Measurements from ENCODE around the gene CEP164. TPM values are rescaled to one million over a fixed set of nuclear protein-coding genes. Genes with fewer than 3 reads are reported as not detected.

Gene CEP164
- total RNA-seq, 1 experiment from 2014 or later, result 33.9 TPM

GRCh38 chr11:117425679-117426296, 98.1 kb downstream of the CEP164 start:
- Histone ChIP-seq H3K4me3 (no peak overlapping the region), H3F3A (ENCODE audit: insufficient read depth, low read depth) (no peaks in the 10 kb centered on the region), H3K36me3 (ENCODE audit: low read depth) (no peaks in the 10 kb centered on the region), H3K27me3 (ENCODE audit: insufficient read depth, low read depth) (peaks cover 91% of the 10 kb centered on the region), H3K9me2 (ENCODE audit: insufficient read depth) (no peaks in the 10 kb centered on the region), H3K27ac (no peak overlapping the region), H3K79me2 (ENCODE audit: low read depth) (no peaks in the 10 kb centered on the region), H3K4me2 (no peak overlapping the region), H3K9me3 (ENCODE audit: insufficient read depth, low read depth) (no peaks in the 10 kb centered on the region), H4K20me1 (ENCODE audit: insufficient read depth) (no peaks in the 10 kb centered on the region), H2AFZ (no peak overlapping the region), H3K4me1 (replicated peaks; ENCODE audit: insufficient read depth) (no peaks in the 10 kb centered on the region)
- no TSS peak for BruUV-seq (replicated peaks)
- CTCF ChIA-PET, result interaction anchor here (0.5 to 1.5 kb wide), 11 partner anchors 21 to 675 kb away, joined by 3 to 22 read pairs (median 3); partner anchors contain the start of gene FXYD2
- POLR2A ChIA-PET (ENCODE audit: unreplicated experiment), result no interaction called here
- intact Hi-C loops (cut with micrococcal nuclease; ENCODE audit: unreplicated experiment), result loop anchor here (1.0 to 10.0 kb wide), 4 partner anchors 383 to 627 kb away; no protein-coding TSS in a partner anchor
- DNase-seq, result no peak
- TF ChIP-seq CTCF (conservative IDR thresholded peaks at IDR 0.05) (no peak), EZH2 (IDR thresholded peaks at IDR 0.05; ENCODE audit: low read depth) (no peak)

- Histone ChIP-seq H3K36me3 (ENCODE audit: low read depth) (no peaks in the 10 kb centered on the region), H3K27ac (no peak overlapping the region), H3K4me2 (no peak overlapping the region), H3K79me2 (ENCODE audit: low read depth) (no peaks in the 10 kb centered on the region), H4K20me1 (ENCODE audit: insufficient read depth) (no peaks in the 10 kb centered on the region), H3F3A (ENCODE audit: insufficient read depth, low read depth) (no peaks in the 10 kb centered on the region), H3K4me3 (no peak overlapping the region), H2AFZ (no peak overlapping the region), H3K9me3 (ENCODE audit: insufficient read depth, low read depth) (no peaks in the 10 kb centered on the region), H3K4me1 (replicated peaks; ENCODE audit: insufficient read depth) (no peaks in the 10 kb centered on the region), H3K27me3 (ENCODE audit: insufficient read depth, low read depth) (peaks cover 91% of the 10 kb centered on the region), H3K9me2 (ENCODE audit: insufficient read depth) (no peaks in the 10 kb centered on the region)
- peak in 1 of 2 experiments; percentile 60 for DNase-seq
- ChIA-PET POLR2A (ENCODE audit: unreplicated experiment) (no interaction called here), CTCF (interaction anchor here (0.5 to 1.5 kb wide), 11 partner anchors 21 to 675 kb away, joined by 3 to 22 read pairs (median 3); partner anchors contain the start of gene FXYD2)
- BruUV-seq (replicated peaks), result no TSS peak
- intact Hi-C loops (cut with micrococcal nuclease; ENCODE audit: unreplicated experiment), result loop anchor here (1.0 to 10.0 kb wide), 4 partner anchors 383 to 626 kb away; no protein-coding TSS in a partner anchor
- TF ChIP-seq EZH2 (IDR thresholded peaks at IDR 0.05; ENCODE audit: low read depth) (no peak), CTCF (conservative IDR thresholded peaks at IDR 0.05) (peak; percentile 100)
Observed at GRCh38 chr11:117426297-117426685, 98.6 kb downstream of the CEP164 start.

DNA sequence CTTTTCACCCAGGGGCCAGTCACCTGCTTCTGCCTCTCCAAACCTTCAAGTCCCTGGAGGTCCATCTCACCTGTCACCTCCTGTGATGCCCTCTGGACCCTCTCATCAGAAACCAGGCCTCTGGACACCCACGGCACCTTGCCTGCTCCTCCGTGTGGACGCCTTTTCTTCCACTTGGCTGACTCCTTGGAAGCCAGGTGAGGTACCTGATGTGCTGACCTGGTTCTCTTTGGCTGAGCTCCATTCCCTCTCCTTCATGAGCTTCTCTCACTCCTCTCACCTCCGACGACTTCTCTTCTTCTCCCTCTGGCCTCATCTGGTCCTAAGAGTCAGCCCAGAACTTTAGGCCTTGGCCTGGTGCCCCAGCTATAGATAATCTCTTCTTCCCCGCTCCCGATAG, 99.3 kb downstream of the CEP164 start:
- no peak for TF ChIP-seq CTCF (conservative IDR thresholded peaks at IDR 0.05)
- TF ChIP-seq EZH2 (IDR thresholded peaks at IDR 0.05; ENCODE audit: low read depth), result no peak
- H4K20me1 ChIP-seq (ENCODE audit: insufficient read depth), result no peaks in the 10 kb centered on the region; the same call in 1 of the 2 replicates
- H3K36me3 ChIP-seq (ENCODE audit: low read depth), result no peaks in the 10 kb centered on the region
- CTCF ChIA-PET, result interaction anchor here (0.7 to 1.4 kb wide), 6 partner anchors 366 to 397 kb away, joined by 3 to 22 read pairs (median 4); partner anchors contain the start of gene FXYD2
- no peak overlapping the region for H3K27ac ChIP-seq
- H3K4me1 ChIP-seq (replicated peaks; ENCODE audit: insufficient read depth), result no peaks in the 10 kb centered on the region
- no peaks in the 10 kb centered on the region for H3K79me2 ChIP-seq (ENCODE audit: low read depth)
- no peak overlapping the region for H3K4me2 ChIP-seq
- H3F3A ChIP-seq (ENCODE audit: insufficient read depth, low read depth), result no peaks in the 10 kb centered on the region
- H2AFZ ChIP-seq, result no peak overlapping the region
- BruUV-seq (replicated peaks), result no TSS peak
- H3K9me2 ChIP-seq (ENCODE audit: insufficient read depth), result no peaks in the 10 kb centered on the region
- peaks cover 91% of the 10 kb centered on the region for H3K27me3 ChIP-seq (ENCODE audit: insufficient read depth, low read depth)
- no peaks in the 10 kb centered on the region for H3K9me3 ChIP-seq (ENCODE audit: insufficient read depth, low read depth)
- DNase-seq, result no peak
- intact Hi-C loops (cut with micrococcal nuclease; ENCODE audit: unreplicated experiment), result loop anchor here (1.0 to 10.0 kb wide), 4 partner anchors 382 to 625 kb away; no protein-coding TSS in a partner anchor
- no peak overlapping the region for H3K4me3 ChIP-seq
- POLR2A ChIA-PET (ENCODE audit: unreplicated experiment), result no interaction called here
